SU-DHL-6 (cell line): Measurements from ENCODE around the gene ACAP3.

Source experiments
- EZH2phosphoT487 ChIP-seq: fragments of 200-600 bp; sonication (generic), shearing (Covaris generic); conservative IDR thresholded peaks from 2 replicates; pipeline ENCODE4 v1.6.1; 2018; ENCODE audit warnings: mild to moderate bottlenecking, antibody characterized with exemption, low read length, moderate library complexity, mixed read lengths
- TF ChIP-seq, protein P1 (sequence below): fragments of 200-600 bp; sonication (generic); IDR thresholded peaks from one replicate; pipeline ENCODE4 v1.5.1; 2017; ENCODE audit warnings: antibody characterized with exemption, mild to moderate bottlenecking, low read length, moderate library complexity; ENCODE audit not compliant: insufficient read depth, poor library complexity, severe bottlenecking

DNA sequence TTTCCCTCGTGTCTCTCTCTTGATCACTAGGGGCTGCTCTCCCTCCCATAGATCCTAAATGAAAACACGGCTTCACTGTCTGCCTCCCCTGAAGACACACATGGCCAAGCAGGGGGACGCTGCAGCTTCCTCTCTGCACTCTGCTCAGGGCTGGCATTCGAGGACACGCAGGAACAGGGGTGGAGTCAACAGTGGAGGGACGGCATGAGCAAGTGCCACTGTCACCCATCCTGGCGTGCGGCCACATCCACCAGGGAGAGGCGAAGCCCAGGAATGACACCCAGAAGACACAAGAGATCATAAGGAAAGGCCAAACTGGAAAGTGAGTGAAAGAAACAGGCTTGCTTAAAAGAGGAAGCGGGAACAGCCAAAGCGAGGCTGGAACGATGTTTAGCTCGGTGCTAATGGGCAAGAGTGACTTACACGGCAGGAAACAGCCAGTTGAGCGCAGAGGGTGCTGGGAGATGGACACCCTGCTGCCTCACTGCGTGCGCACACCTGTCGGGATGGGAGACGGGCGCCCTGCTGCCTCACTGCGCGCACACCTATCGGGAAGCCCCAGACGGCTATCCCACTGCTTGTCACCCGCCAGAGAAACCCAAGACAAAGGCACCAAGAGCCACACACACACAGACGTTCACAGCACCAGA, 47.7 kb downstream of the ACAP3 start:
- TF ChIP-seq, protein P1, sequence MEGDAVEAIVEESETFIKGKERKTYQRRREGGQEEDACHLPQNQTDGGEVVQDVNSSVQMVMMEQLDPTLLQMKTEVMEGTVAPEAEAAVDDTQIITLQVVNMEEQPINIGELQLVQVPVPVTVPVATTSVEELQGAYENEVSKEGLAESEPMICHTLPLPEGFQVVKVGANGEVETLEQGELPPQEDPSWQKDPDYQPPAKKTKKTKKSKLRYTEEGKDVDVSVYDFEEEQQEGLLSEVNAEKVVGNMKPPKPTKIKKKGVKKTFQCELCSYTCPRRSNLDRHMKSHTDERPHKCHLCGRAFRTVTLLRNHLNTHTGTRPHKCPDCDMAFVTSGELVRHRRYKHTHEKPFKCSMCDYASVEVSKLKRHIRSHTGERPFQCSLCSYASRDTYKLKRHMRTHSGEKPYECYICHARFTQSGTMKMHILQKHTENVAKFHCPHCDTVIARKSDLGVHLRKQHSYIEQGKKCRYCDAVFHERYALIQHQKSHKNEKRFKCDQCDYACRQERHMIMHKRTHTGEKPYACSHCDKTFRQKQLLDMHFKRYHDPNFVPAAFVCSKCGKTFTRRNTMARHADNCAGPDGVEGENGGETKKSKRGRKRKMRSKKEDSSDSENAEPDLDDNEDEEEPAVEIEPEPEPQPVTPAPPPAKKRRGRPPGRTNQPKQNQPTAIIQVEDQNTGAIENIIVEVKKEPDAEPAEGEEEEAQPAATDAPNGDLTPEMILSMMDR: no peak
- TF ChIP-seq EZH2phosphoT487: no peak
